Progenitor cell of endocrine pancreas (in vitro differentiated cells): ENCODE data around the gene FFAR3. TPM values are rescaled to one million over a fixed set of nuclear protein-coding genes. Genes with fewer than 3 reads are reported as not detected.

Experiments used
- DNase-seq: peaks from one replicate; pipeline ENCODE4 v3.0.0; 2021; ENCODE audit warnings: low spot score; ENCODE audit not compliant: unreplicated experiment
- H3K27ac Mint-ChIP-seq: 2 replicates; pipeline ENCODE4 v1.8.0; 2021; ENCODE audit warnings: mild to moderate bottlenecking, moderate library complexity, mixed read lengths
- H3K27me3 Mint-ChIP-seq: 2 replicates; pipeline ENCODE4 v1.8.0; 2021; ENCODE audit warnings: mixed read lengths
- H3K36me3 Mint-ChIP-seq: 2 replicates; pipeline ENCODE4 v1.8.0; 2022; ENCODE audit warnings: mixed read lengths; ENCODE audit not compliant: insufficient read depth
- H3K4me1 Mint-ChIP-seq: 2 replicates; pipeline ENCODE4 v1.8.0; 2021; ENCODE audit warnings: low read depth, mixed read lengths
- H3K4me3 Mint-ChIP-seq: 2 replicates; pipeline ENCODE4 v1.8.0; 2021; ENCODE audit warnings: low read depth, mild to moderate bottlenecking, moderate library complexity, mixed read lengths
- H3K9me3 Mint-ChIP-seq: 2 replicates; pipeline ENCODE4 v1.8.0; 2021; ENCODE audit warnings: low read depth, mixed read lengths
- CTCF ChIP-seq: fragments of 200-600 bp; sonication (generic); IDR thresholded peaks from one replicate; pipeline ENCODE4 v1.5.0; 2021; ENCODE audit warnings: antibody characterized with exemption, mild to moderate bottlenecking; ENCODE audit not compliant: unreplicated experiment
- total RNA-seq: library from RNA; stranded (reverse); gene quantifications from 2 replicates; pipeline ENCODE4 v1.2.1, GENCODE V29; 2021

FFAR3 gene
- total RNA-seq, 1 donor from 2014 or later = not detected

DNA sequence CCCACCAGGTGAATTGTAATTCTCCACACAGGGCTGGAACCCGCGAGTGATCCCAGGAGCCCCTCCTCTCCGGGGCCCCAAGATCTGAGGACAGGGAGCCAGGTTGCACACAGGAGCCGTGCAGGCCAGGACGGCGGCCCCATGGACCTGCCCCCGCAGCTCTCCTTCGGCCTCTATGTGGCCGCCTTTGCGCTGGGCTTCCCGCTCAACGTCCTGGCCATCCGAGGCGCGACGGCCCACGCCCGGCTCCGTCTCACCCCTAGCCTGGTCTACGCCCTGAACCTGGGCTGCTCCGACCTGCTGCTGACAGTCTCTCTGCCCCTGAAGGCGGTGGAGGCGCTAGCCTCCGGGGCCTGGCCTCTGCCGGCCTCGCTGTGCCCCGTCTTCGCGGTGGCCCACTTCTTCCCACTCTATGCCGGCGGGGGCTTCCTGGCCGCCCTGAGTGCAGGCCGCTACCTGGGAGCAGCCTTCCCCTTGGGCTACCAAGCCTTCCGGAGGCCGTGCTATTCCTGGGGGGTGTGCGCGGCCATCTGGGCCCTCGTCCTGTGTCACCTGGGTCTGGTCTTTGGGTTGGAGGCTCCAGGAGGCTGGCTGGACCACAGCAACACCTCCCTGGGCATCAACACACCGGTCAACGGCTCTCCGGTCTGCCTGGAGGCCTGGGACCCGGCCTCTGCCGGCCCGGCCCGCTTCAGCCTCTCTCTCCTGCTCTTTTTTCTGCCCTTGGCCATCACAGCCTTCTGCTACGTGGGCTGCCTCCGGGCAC is 6.7 kb upstream of the FFAR3 start:
- no peaks in the 10 kb centered on the region for H3K9me3 Mint-ChIP-seq

DNA sequence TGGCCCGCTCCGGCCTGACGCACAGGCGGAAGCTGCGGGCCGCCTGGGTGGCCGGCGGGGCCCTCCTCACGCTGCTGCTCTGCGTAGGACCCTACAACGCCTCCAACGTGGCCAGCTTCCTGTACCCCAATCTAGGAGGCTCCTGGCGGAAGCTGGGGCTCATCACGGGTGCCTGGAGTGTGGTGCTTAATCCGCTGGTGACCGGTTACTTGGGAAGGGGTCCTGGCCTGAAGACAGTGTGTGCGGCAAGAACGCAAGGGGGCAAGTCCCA is 6.1 kb upstream of the FFAR3 start:
- H3K27ac Mint-ChIP-seq = no peak overlapping the region
- no peaks in the 10 kb centered on the region for H3K36me3 Mint-ChIP-seq
- no peak for TF ChIP-seq CTCF
- H3K27me3 Mint-ChIP-seq = peaks cover 12% of the 10 kb centered on the region
- no peak for DNase-seq
- H3K9me3 Mint-ChIP-seq = no peaks in the 10 kb centered on the region
- H3K4me3 Mint-ChIP-seq = no peak overlapping the region
- peaks cover 2% of the 10 kb centered on the region for H3K4me1 Mint-ChIP-seq

More for the DNA sequence above, 6.7 kb upstream of the FFAR3 start:
- Mint-ChIP-seq H3K4me3 (no peak overlapping the region), H3K27me3 (peaks cover 17% of the 10 kb centered on the region), H3K36me3 (no peaks in the 10 kb centered on the region), H3K4me1 (peaks cover 2% of the 10 kb centered on the region), H3K27ac (no peak overlapping the region)
- no peak for DNase-seq
- TF ChIP-seq CTCF = no peak

- Mint-ChIP-seq H3K36me3 (no peaks in the 10 kb centered on the region), H3K27ac (no peak overlapping the region), H3K27me3 (peaks cover 6% of the 10 kb centered on the region), H3K4me1 (peaks cover 2% of the 10 kb centered on the region), H3K4me3 (no peak overlapping the region), H3K9me3 (no peaks in the 10 kb centered on the region)
- peak; percentile 81 for TF ChIP-seq CTCF
- peak; percentile 65 for DNase-seq
Observed at GRCh38 chr19:35352448-35353304, 5.6 kb upstream of the FFAR3 start.

GRCh38 chr19:35353635-35354034 is 4.6 kb upstream of the FFAR3 start:
- no peak overlapping the region for H3K4me3 Mint-ChIP-seq
- no peak overlapping the region for H3K27ac Mint-ChIP-seq
- no peak for TF ChIP-seq CTCF
- peaks cover 3% of the 10 kb centered on the region for H3K27me3 Mint-ChIP-seq
- no peaks in the 10 kb centered on the region for H3K36me3 Mint-ChIP-seq
- H3K4me1 Mint-ChIP-seq = peaks cover 2% of the 10 kb centered on the region
- DNase-seq = no peak
- H3K9me3 Mint-ChIP-seq = no peaks in the 10 kb centered on the region

DNA sequence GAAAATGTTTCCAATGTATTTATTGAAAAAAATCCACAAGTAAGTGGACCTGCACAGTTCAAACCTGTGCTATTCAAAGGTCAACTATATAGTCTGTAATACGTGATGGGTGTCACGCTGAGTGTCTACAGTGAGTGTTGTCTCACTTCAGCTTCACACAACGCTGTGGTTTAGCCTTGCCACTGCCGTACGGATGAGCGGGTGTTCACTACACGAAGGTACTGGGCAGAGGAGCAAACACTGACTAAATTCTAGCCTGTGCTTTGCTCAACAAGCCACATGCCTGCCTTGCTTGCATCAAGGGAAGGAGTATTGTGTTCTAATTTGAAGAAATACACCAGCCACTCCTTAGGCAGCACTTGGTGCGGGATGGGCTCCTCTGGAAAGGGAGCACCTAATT is 3.4 kb upstream of the FFAR3 start:
- DNase-seq = no peak
- Mint-ChIP-seq H3K27me3 (no peaks in the 10 kb centered on the region), H3K9me3 (no peaks in the 10 kb centered on the region), H3K27ac (no peak overlapping the region), H3K4me1 (peaks cover 2% of the 10 kb centered on the region), H3K4me3 (no peak overlapping the region), H3K36me3 (no peaks in the 10 kb centered on the region)
- no peak for TF ChIP-seq CTCF
